K562 (cell line): ENCODE results near the gene SBK3. TPM values are rescaled to one million over a fixed set of nuclear protein-coding genes. Genes with fewer than 3 reads are reported as not detected.
"Not testable (repeated sequence)": the region's sequence is repeated elsewhere in the genome, so short reads cannot be mapped to it uniquely, and the experiment has no call there.

Experiments used
- ATAC-seq: fragments of 200-7000 bp; cut with Tn5 transposase; 3 replicates; pipeline ENCODE4 v1.9.1; 2020; ENCODE audit warnings: moderate library complexity
- BruUV-seq: library from RNA; stranded (reverse); fragments of 400-500 nt; replicated peaks from 2 replicates; lab custom pipeline; 2021; lab: Mats Ljungman, UMichigan
- CTCF ChIA-PET: fragments of 300-600 bp; formaldehyde crosslinking; extraction: SDS; loops from one replicate; lab custom pipeline; 2021; ENCODE audit warnings: low intra/inter-chr PET ratio; lab: Yijun Ruan, JAX
- POLR2A ChIA-PET: fragments of 300-600, 350-650 bp; sonication (Branson Sonifier 250); formaldehyde crosslinking; extraction: SDS; loops from one replicate; lab custom pipeline; 2021; ENCODE audit warnings: antibody characterized with exemption, inconsistent platforms; lab: Yijun Ruan, JAX
- DNase-seq, 4 experiments: peaks; one replicate each; pipeline versions ENCODE4 v3.0.0 to v3.0.0-alpha.2; 2011 to 2018; ENCODE audit warnings: low spot score in 3 of 4, mixed read lengths in 3 of 4; ENCODE audit errors: extremely low read depth in 1 of 4
- FAIRE-seq: peaks from 2 replicates; lab custom pipeline; 2011; peaks lifted over from hg19 to GRCh38; lab: Jason Lieb, UNC
- H2AFZ ChIP-seq: 2 replicates; pipeline ENCODE4 v1.6.0; 2011; ENCODE audit warnings: low read depth, low read length, control low read depth, inconsistent platforms
- H3K27ac ChIP-seq: fragments of 200-600 bp; 3 replicates; pipeline ENCODE4 v1.8.0; 2011; ENCODE audit warnings: low read depth, mild to moderate bottlenecking, control low read depth, inconsistent platforms, low read length, moderate library complexity, mixed read lengths; ENCODE audit errors: extremely low read depth
- H3K27me3 ChIP-seq, 2 experiments: fragments of 300-600 bp in 1 of 2; 2 replicates in 1 of 2; 3 replicates in 1 of 2; pipeline versions ENCODE4 v1.6.0 to v1.8.0; 2011; ENCODE audit warnings: inconsistent platforms in 2 of 2, low read length in 2 of 2, mild to moderate bottlenecking in 1 of 2, mixed read lengths in 1 of 2, moderate library complexity in 1 of 2; ENCODE audit not compliant: control insufficient read depth in 2 of 2, insufficient read depth in 2 of 2
- H3K36me3 ChIP-seq: fragments of 300-600 bp; 3 replicates; pipeline ENCODE4 v1.8.0; 2011; ENCODE audit warnings: mild to moderate bottlenecking, low read length, inconsistent platforms; ENCODE audit not compliant: control insufficient read depth, insufficient read depth
- H3K4me1 ChIP-seq, 2 experiments: fragments of 200-600 bp in 1 of 2; replicated peaks in 1 of 2; 2 replicates in 1 of 2; 3 replicates in 1 of 2; pipeline versions ENCODE4 v1.5.1 to v1.8.0; 2011; ENCODE audit warnings: inconsistent platforms in 2 of 2, low read length in 2 of 2, mild to moderate bottlenecking in 1 of 2, mixed read lengths in 1 of 2, moderate library complexity in 1 of 2; ENCODE audit not compliant: control insufficient read depth in 2 of 2, insufficient read depth in 2 of 2
- H3K4me2 ChIP-seq: 2 replicates; pipeline ENCODE4 v1.6.1; 2011; ENCODE audit warnings: low read length, control low read depth, inconsistent platforms, mixed read lengths; ENCODE audit not compliant: insufficient read depth
- H3K4me3 ChIP-seq: fragments of 200-600 bp; sonication (generic), shearing (Covaris generic); 2 replicates; pipeline ENCODE4 v1.5.1; 2016; ENCODE audit warnings: control low read depth, inconsistent platforms
- H3K79me2 ChIP-seq: fragments of 200-600 bp; 3 replicates; pipeline ENCODE4 v1.8.0; 2011; ENCODE audit warnings: low read length, inconsistent platforms; ENCODE audit not compliant: control insufficient read depth, insufficient read depth
- H3K9ac ChIP-seq, 2 experiments: 2 replicates each; pipeline versions ENCODE4 v1.6.0 to v1.6.1; 2011; ENCODE audit warnings: low read depth in 2 of 2, low read length in 2 of 2, control low read depth in 1 of 2, inconsistent platforms in 1 of 2, mild to moderate bottlenecking in 1 of 2, mixed read lengths in 1 of 2; ENCODE audit not compliant: insufficient read depth in 1 of 2
- H3K9me1 ChIP-seq: one replicate; pipeline ENCODE4 v1.6.0; 2011; ENCODE audit warnings: inconsistent platforms, mild to moderate bottlenecking, low read length, moderate library complexity; ENCODE audit not compliant: control insufficient read depth, insufficient read depth
- H3K9me3 ChIP-seq: replicated peaks from 2 replicates; pipeline ENCODE4 v1.5.1; 2011; ENCODE audit warnings: low read depth, low read length, inconsistent platforms; ENCODE audit not compliant: control insufficient read depth, insufficient read depth
- H4K20me1 ChIP-seq: replicated peaks from 2 replicates; pipeline ENCODE4 v1.6.1; 2011; ENCODE audit warnings: low read length, inconsistent platforms, mixed read lengths; ENCODE audit not compliant: control insufficient read depth, insufficient read depth
- NEUROD1 ChIP-seq: fragments of 150-350 bp; IDR thresholded peaks from 2 replicates; pipeline ENCODE4 v1.6.1; 2014; ENCODE audit warnings: borderline replicate concordance, low read length, low read depth; ENCODE audit not compliant: partially characterized antibody
- PTBP1 ChIP-seq: fragments of 200-400 bp; formaldehyde crosslinking; IDR thresholded peaks from 2 replicates; pipeline ENCODE4 v1.6.1; 2017; ENCODE audit warnings: low read depth, low read length
- RBM25 ChIP-seq: fragments of 200-400 bp; formaldehyde crosslinking; IDR thresholded peaks from 2 replicates; pipeline ENCODE4 v1.6.1; 2018; ENCODE audit warnings: low read length, low read depth, moderate library complexity; ENCODE audit not compliant: severe bottlenecking
- ZNF121 ChIP-seq: sonication (generic); formaldehyde crosslinking; conservative IDR thresholded peaks from 2 replicates; pipeline ENCODE4 v1.8.0; 2022; ENCODE audit warnings: missing genetic modification reagents
- WGBS: fragments of 100-300 bp; shearing (Covaris generic); methylation state at CpG from one replicate; pipeline ENCODE4 v1.1.6; 2016; ENCODE audit warnings: low coverage, mixed read lengths; ENCODE audit not compliant: insufficient coverage; ENCODE audit errors: missing lambda C conversion rate; 5-methylcytosine and 5-hydroxymethylcytosine counted together
- in situ Hi-C: fragments of 300-500 bp; cut with MboI; formaldehyde crosslinking; loops from 4 replicates; pipeline ENCODE4 v1.15.0; 2018; ENCODE audit warnings: inconsistent platforms, mixed read lengths
- intact Hi-C: fragments of 100-400 bp; cut with micrococcal nuclease; formaldehyde crosslinking; loops from 2 replicates; pipeline ENCODE4 v1.14.2; 2022
- polyA plus RNA-seq, 8 experiments: library from polyadenylated mRNA; depleted of rRNA in 4 of 8; stranded (reverse) in 5 of 8; unstranded in 3 of 8; fragments of >200 nt; fragmentation: Nextera tagmentation in 2 of 8; fragmentation: Illumina TruSeq in 1 of 8; extraction: Ambion mirVana in 2 of 8; extraction: Trizol in 1 of 8; gene quantifications; 2 replicates each; pipeline versions ENCODE4 v1.2.1 to v1.2.3, GENCODE V29; 2011 to 2014; ENCODE audit warnings: inconsistent platforms in 1 of 8, missing spikeins in 1 of 8
- total RNA-seq, 7 experiments: library from RNA; depleted of rRNA in 6 of 7; stranded (reverse); fragments of >200 nt in 6 of 7; fragmentation: Illumina TruSeq in 2 of 7; extraction: Trizol in 2 of 7; gene quantifications; 2 replicates each; pipeline versions ENCODE4 v1.2.1 to v1.2.3, GENCODE V29; 2011 to 2021; ENCODE audit warnings: low replicate concordance in 1 of 7

Gene SBK3
- total and polyA plus RNA-seq, 9 of the 15 experiments (the other 6 are each of a cell fraction or from before 2014, with no cell fraction given): 0.11 to 0.43 (median 0.13) TPM; not detected in 6

GRCh38 chr19:55576746-55577145, 31.4 kb upstream of the SBK3 start:
- no peaks in the 10 kb centered on the region for H3K9me1 ChIP-seq
- ChIA-PET CTCF (no interaction called here), POLR2A (interaction anchor here (0.5 to 0.6 kb wide), 2 partner anchors 109 to 662 kb away, joined by 3 to 4 read pairs; no protein-coding TSS in a partner anchor)
- peaks cover 4 to 22% of the 10 kb centered on the region in 2 experiments; a peak in 4 of 5 replicates for H3K4me1 ChIP-seq
- intact Hi-C loops (no loop called here), in situ Hi-C loops (no loop called here)
- no peak overlapping the region for H2AFZ ChIP-seq
- ATAC-seq (no peak), FAIRE-seq (no peak), DNase-seq (no peak)
- H3K27ac ChIP-seq: no peak overlapping the region
- peaks cover 12% of the 10 kb centered on the region; the same call in 2 of the 3 replicates for H3K36me3 ChIP-seq
- no peak overlapping the region for H3K4me2 ChIP-seq
- no peaks in the 10 kb centered on the region for H3K9me3 ChIP-seq
- WGBS: 58% methylated on average over 5 of the region's 5 CpGs
- BruUV-seq: no TSS peak
- no peak overlapping the region for H3K4me3 ChIP-seq
- peaks cover 12% of the 10 kb centered on the region for H3K79me2 ChIP-seq
- no peak overlapping the region for H3K9ac ChIP-seq
- no peaks in the 10 kb centered on the region for H4K20me1 ChIP-seq
- H3K27me3 ChIP-seq: no peaks in the 10 kb centered on the region
- TF ChIP-seq NEUROD1 (no peak), RBM25 (peak; percentile 4), PTBP1 (no peak), ZNF121 (CRISPR knock-in tag) (peak; percentile 52; the same call in 1 of the 2 replicates)
- TF ChIP-seq, all 486 proteins: peak for 2

- intact Hi-C loops, H3K4me3 ChIP-seq, DNase-seq, H3K4me2 ChIP-seq, FAIRE-seq, H3K9ac ChIP-seq, in situ Hi-C loops, H4K20me1 ChIP-seq, H2AFZ ChIP-seq, H3K79me2 ChIP-seq, H3K27me3 ChIP-seq, H3K9me3 ChIP-seq, H3K9me1 ChIP-seq, BruUV-seq, H3K4me1 ChIP-seq, H3K27ac ChIP-seq, CTCF ChIA-PET, ATAC-seq: not testable (repeated sequence)
- H3K36me3 ChIP-seq: peaks cover 12% of the 10 kb centered on the region; the same call in 2 of the 3 replicates
- WGBS: 70% methylated on average over 6 of the region's 6 CpGs
- POLR2A ChIA-PET: interaction anchor here (0.7 to 1.3 kb wide), 4 partner anchors 21 to 56 kb away, joined by 3 to 4 read pairs (median 4); partner anchors contain the start of gene FIZ1
Measured at GRCh38 chr19:55573929-55574328, 28.6 kb upstream of the SBK3 start.

DNA sequence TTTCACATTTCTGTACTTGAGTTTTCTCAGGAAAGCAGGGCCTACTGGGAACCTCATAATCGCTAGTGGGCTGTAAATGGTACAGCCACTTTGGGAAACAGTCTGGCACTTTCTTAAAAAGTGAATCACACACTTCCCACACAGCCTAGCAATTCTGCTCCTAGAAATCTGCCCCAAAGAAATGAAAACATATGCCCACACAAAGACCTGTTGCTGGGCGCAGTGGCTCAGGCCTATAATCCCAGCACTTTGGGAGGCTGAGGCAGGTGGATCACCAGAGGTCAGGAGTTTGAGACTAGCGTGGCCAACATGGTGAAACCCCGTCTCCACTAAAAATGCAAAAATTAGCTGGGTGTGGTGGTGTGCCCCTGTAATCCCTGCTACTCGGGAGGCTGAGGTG, 24.1 kb upstream of the SBK3 start:
- intact Hi-C loops, H3K36me3 ChIP-seq, DNase-seq, H3K4me3 ChIP-seq, H3K4me2 ChIP-seq, CTCF ChIA-PET, FAIRE-seq, H3K27ac ChIP-seq, H3K9me3 ChIP-seq, BruUV-seq, H3K4me1 ChIP-seq, H3K79me2 ChIP-seq, H3K27me3 ChIP-seq, ATAC-seq, in situ Hi-C loops, H3K9ac ChIP-seq, H2AFZ ChIP-seq, H4K20me1 ChIP-seq, H3K9me1 ChIP-seq: not testable (repeated sequence)
- 23% methylated on average over 5 of the region's 5 CpGs for WGBS
- POLR2A ChIA-PET: interaction anchor here (0.6 kb wide), 1 partner anchor 87 kb away, joined by 3 read pairs; no protein-coding TSS in a partner anchor
